ENCODE measurements around the gene TBC1D17. TPM values are rescaled to one million over a fixed set of nuclear protein-coding genes. Genes with fewer than 3 reads are reported as not detected.
A peak's percentile ranks its signal among the peaks of the same experiment; 100 is the strongest.

The TBC1D17 gene
- total and polyA plus RNA-seq, 8 donors, result 10.5 to 77.1 (median 35.3) TPM

- peak overlapping the region; percentile 36 to 47 (median 42) for H3K4me3 ChIP-seq
- no peak for DNase-seq
- H3K4me1 ChIP-seq, result peaks cover 42 to 73% (median 61%) of the 10 kb centered on the region in 4 donors
- no peaks in the 10 kb centered on the region for H3K9me3 ChIP-seq
- 0 to 4% (median 1%) methylated on average over 15 of the region's 15 CpGs for WGBS, 5 donors
- peaks cover 11 to 38% (median 33%) of the 10 kb centered on the region in 4 donors for H3K36me3 ChIP-seq
- H3K27ac ChIP-seq, result peak overlapping the region; percentile 88 to 99 (median 95)
- TF ChIP-seq CTCF (IDR thresholded peaks at IDR 0.05), result no peak
- TF ChIP-seq EP300 (IDR thresholded peaks at IDR 0.05), result no peak
- no peak for TF ChIP-seq POLR2AphosphoS5 (IDR thresholded peaks at IDR 0.05)
- TF ChIP-seq POLR2A (IDR thresholded peaks at IDR 0.05), result no peak
- H3K27me3 ChIP-seq, result no peaks in the 10 kb centered on the region
- intact Hi-C loops (cut with DNase I; ENCODE audit: low total_unique reads), result no loop called here
Observed at GRCh38 chr19:49869009-49869483, 8.5 kb upstream of the TBC1D17 start.

GRCh38 chr19:49869484-49870308, 7.8 kb upstream of the TBC1D17 start:
- H3K36me3 ChIP-seq, result peaks cover 7 to 36% (median 28%) of the 10 kb centered on the region in 4 donors
- intact Hi-C loops (cut with DNase I; ENCODE audit: low total_unique reads), result no loop called here
- peak; percentile 96 to 100 for DNase-seq
- no peaks in the 10 kb centered on the region for H3K9me3 ChIP-seq
- peak overlapping the region; percentile 50 to 58 (median 54) for H3K4me3 ChIP-seq
- H3K27me3 ChIP-seq, result no peaks in the 10 kb centered on the region
- H3K4me1 ChIP-seq, result peaks cover 40 to 72% (median 62%) of the 10 kb centered on the region in 4 donors
- peak overlapping the region; percentile 88 to 99 (median 95) for H3K27ac ChIP-seq
- WGBS, 5 donors, result 0 to 1% (median 1%) methylated on average over 55 to 67 of the region's 67 CpGs
- TF ChIP-seq CTCF (IDR thresholded peaks at IDR 0.05), result peak in 2 of 7 experiments; percentile 21 to 24
- peak in 1 of 4 donors; percentile 52 for TF ChIP-seq POLR2A (IDR thresholded peaks at IDR 0.05)
- TF ChIP-seq POLR2AphosphoS5 (IDR thresholded peaks at IDR 0.05), result peak in 2 of 3 donors; percentile 84 to 91
- no peak for TF ChIP-seq EP300 (IDR thresholded peaks at IDR 0.05)

- no peaks in the 10 kb centered on the region for H3K27me3 ChIP-seq
- H3K9me3 ChIP-seq, result no peaks in the 10 kb centered on the region
- H3K27ac ChIP-seq, result peak overlapping the region; percentile 88 to 96 (median 91)
- peak overlapping the region; percentile 50 to 58 (median 54) for H3K4me3 ChIP-seq
- 51 to 70% (median 64%) methylated on average over 10 to 15 of the region's 15 CpGs for WGBS, 5 donors
- peaks cover 7 to 32% (median 27%) of the 10 kb centered on the region in 4 donors for H3K36me3 ChIP-seq
- intact Hi-C loops (cut with DNase I; ENCODE audit: low total_unique reads), result no loop called here
- no peak for DNase-seq
- H3K4me1 ChIP-seq, result peaks cover 39 to 72% (median 62%) of the 10 kb centered on the region in 4 donors
- no peak for TF ChIP-seq CTCF (IDR thresholded peaks at IDR 0.05)
- TF ChIP-seq EP300 (IDR thresholded peaks at IDR 0.05), result no peak
- no peak for TF ChIP-seq POLR2A (IDR thresholded peaks at IDR 0.05)
- no peak for TF ChIP-seq POLR2AphosphoS5 (IDR thresholded peaks at IDR 0.05)
Observed at GRCh38 chr19:49870309-49870901, 7.1 kb upstream of the TBC1D17 start.

- WGBS, 5 donors, result 85 to 92% (median 89%) methylated on average over 17 of the region's 17 CpGs
- Histone ChIP-seq H3K4me1 (peaks cover 33 to 68% (median 57%) of the 10 kb centered on the region in 4 donors), H3K27me3 (no peaks in the 10 kb centered on the region), H3K36me3 (peaks cover 7 to 32% (median 27%) of the 10 kb centered on the region in 4 donors), H3K27ac (peak overlapping the region in 1 of 5 donors; percentile 25), H3K4me3 (no peak overlapping the region), H3K9me3 (no peaks in the 10 kb centered on the region)
- no peak for TF ChIP-seq EP300 (IDR thresholded peaks at IDR 0.05)
- no peak for TF ChIP-seq CTCF (IDR thresholded peaks at IDR 0.05)
- no peak for TF ChIP-seq POLR2AphosphoS5 (IDR thresholded peaks at IDR 0.05)
- TF ChIP-seq POLR2A (IDR thresholded peaks at IDR 0.05), result no peak
- intact Hi-C loops (cut with DNase I; ENCODE audit: low total_unique reads), result no loop called here
- DNase-seq, result no peak
Observed at GRCh38 chr19:49871349-49871985, 6.0 kb upstream of the TBC1D17 start.

All from stomach (tissue), 9 donors.